Measurements from ENCODE around the gene DPF3.
"Not testable (repeated sequence)": the region's sequence is repeated elsewhere in the genome, so short reads cannot be mapped to it uniquely, and the experiment has no call there.

The DPF3 gene

GRCh38 chr14:72880164-72880563 is 13.7 kb downstream of the DPF3 start:
- peaks cover 30% of the 10 kb centered on the region for H3K4me1 ChIP-seq (ENCODE audit: control insufficient read depth, insufficient read depth, low read length)
- H3K27me3 ChIP-seq (ENCODE audit: control insufficient read depth, insufficient read depth, low read length), result no peaks in the 10 kb centered on the region
- H3K9me3 ChIP-seq (ENCODE audit: control insufficient read depth, insufficient read depth, low read depth, low read length), result no peaks in the 10 kb centered on the region
- no peaks in the 10 kb centered on the region for H3K36me3 ChIP-seq (ENCODE audit: control insufficient read depth, insufficient read depth, low read length)
- no peak overlapping the region for H3K4me3 ChIP-seq (ENCODE audit: low read depth, low read length)
- H3K27ac ChIP-seq (ENCODE audit: low read depth, low read length), result no peak overlapping the region
- H3K9ac ChIP-seq (ENCODE audit: low read length), result no peak overlapping the region

- no peaks in the 10 kb centered on the region for H3K27me3 ChIP-seq (ENCODE audit: control insufficient read depth, insufficient read depth, low read length)
- no peak overlapping the region for H3K4me3 ChIP-seq (ENCODE audit: low read depth, low read length)
- H3K36me3 ChIP-seq (ENCODE audit: control insufficient read depth, insufficient read depth, low read length), result no peaks in the 10 kb centered on the region
- no peaks in the 10 kb centered on the region for H3K9me3 ChIP-seq (ENCODE audit: control insufficient read depth, insufficient read depth, low read depth, low read length)
- peaks cover 29% of the 10 kb centered on the region for H3K4me1 ChIP-seq (ENCODE audit: control insufficient read depth, insufficient read depth, low read length)
- H3K9ac ChIP-seq (ENCODE audit: low read length), result no peak overlapping the region
- no peak overlapping the region for H3K27ac ChIP-seq (ENCODE audit: low read depth, low read length)
These were observed 14.5 kb downstream of the DPF3 start for GRCh38 chr14:72879431-72879830.

GRCh38 chr14:72878746-72879145 is 15.2 kb downstream of the DPF3 start:
- Histone ChIP-seq H3K9me3 (ENCODE audit: control insufficient read depth, insufficient read depth, low read depth, low read length) (no peaks in the 10 kb centered on the region), H3K27me3 (ENCODE audit: control insufficient read depth, insufficient read depth, low read length) (no peaks in the 10 kb centered on the region), H3K4me1 (ENCODE audit: control insufficient read depth, insufficient read depth, low read length) (peaks cover 22% of the 10 kb centered on the region), H3K36me3 (ENCODE audit: control insufficient read depth, insufficient read depth, low read length) (no peaks in the 10 kb centered on the region), H3K9ac (ENCODE audit: low read length) (no peak overlapping the region), H3K4me3 (ENCODE audit: low read depth, low read length) (no peak overlapping the region), H3K27ac (ENCODE audit: low read depth, low read length) (no peak overlapping the region)

- H3K36me3 ChIP-seq (ENCODE audit: control insufficient read depth, insufficient read depth, low read length), result no peaks in the 10 kb centered on the region
- no peaks in the 10 kb centered on the region for H3K27me3 ChIP-seq (ENCODE audit: control insufficient read depth, insufficient read depth, low read length)
- H3K9ac ChIP-seq (ENCODE audit: low read length), result no peak overlapping the region
- peaks cover 15% of the 10 kb centered on the region for H3K4me1 ChIP-seq (ENCODE audit: control insufficient read depth, insufficient read depth, low read length)
- peaks cover 4% of the 10 kb centered on the region for H3K9me3 ChIP-seq (ENCODE audit: control insufficient read depth, insufficient read depth, low read depth, low read length)
- no peak overlapping the region for H3K27ac ChIP-seq (ENCODE audit: low read depth, low read length)
- H3K4me3 ChIP-seq (ENCODE audit: low read depth, low read length), result no peak overlapping the region
These were observed 17.2 kb downstream of the DPF3 start for GRCh38 chr14:72876710-72877063.

GRCh38 chr14:72876005-72876709 is 17.7 kb downstream of the DPF3 start:
- H3K4me3 ChIP-seq (ENCODE audit: low read depth, low read length), result no peak overlapping the region
- H3K36me3 ChIP-seq (ENCODE audit: control insufficient read depth, insufficient read depth, low read length), result no peaks in the 10 kb centered on the region
- H3K4me1 ChIP-seq (ENCODE audit: control insufficient read depth, insufficient read depth, low read length), result peaks cover 15% of the 10 kb centered on the region
- peaks cover 9% of the 10 kb centered on the region for H3K9me3 ChIP-seq (ENCODE audit: control insufficient read depth, insufficient read depth, low read depth, low read length)
- no peaks in the 10 kb centered on the region for H3K27me3 ChIP-seq (ENCODE audit: control insufficient read depth, insufficient read depth, low read length)
- no peak overlapping the region for H3K9ac ChIP-seq (ENCODE audit: low read length)
- no peak overlapping the region for H3K27ac ChIP-seq (ENCODE audit: low read depth, low read length)

GRCh38 chr14:72870878-72871277 is 23.0 kb downstream of the DPF3 start:
- H3K9me3 ChIP-seq (ENCODE audit: control insufficient read depth, insufficient read depth, low read depth, low read length); H3K27me3 ChIP-seq (ENCODE audit: control insufficient read depth, insufficient read depth, low read length); H3K4me1 ChIP-seq (ENCODE audit: control insufficient read depth, insufficient read depth, low read length); H3K9ac ChIP-seq (ENCODE audit: low read length); H3K27ac ChIP-seq (ENCODE audit: low read depth, low read length); H3K36me3 ChIP-seq (ENCODE audit: control insufficient read depth, insufficient read depth, low read length); H3K4me3 ChIP-seq (ENCODE audit: low read depth, low read length): not testable (repeated sequence)

- no peak overlapping the region for H3K27ac ChIP-seq (ENCODE audit: low read depth, low read length)
- no peaks in the 10 kb centered on the region for H3K27me3 ChIP-seq (ENCODE audit: control insufficient read depth, insufficient read depth, low read length)
- H3K9me3 ChIP-seq (ENCODE audit: control insufficient read depth, insufficient read depth, low read depth, low read length), result peaks cover 10% of the 10 kb centered on the region
- no peaks in the 10 kb centered on the region for H3K36me3 ChIP-seq (ENCODE audit: control insufficient read depth, insufficient read depth, low read length)
- H3K9ac ChIP-seq (ENCODE audit: low read length), result no peak overlapping the region
- no peaks in the 10 kb centered on the region for H3K4me1 ChIP-seq (ENCODE audit: control insufficient read depth, insufficient read depth, low read length)
- no peak overlapping the region for H3K4me3 ChIP-seq (ENCODE audit: low read depth, low read length)
These were observed 24.2 kb downstream of the DPF3 start for GRCh38 chr14:72869407-72870329.

GRCh38 chr14:72868500-72868899 is 25.4 kb downstream of the DPF3 start:
- Histone ChIP-seq H3K27me3 (ENCODE audit: control insufficient read depth, insufficient read depth, low read length) (no peaks in the 10 kb centered on the region), H3K4me1 (ENCODE audit: control insufficient read depth, insufficient read depth, low read length) (no peaks in the 10 kb centered on the region), H3K36me3 (ENCODE audit: control insufficient read depth, insufficient read depth, low read length) (no peaks in the 10 kb centered on the region), H3K9ac (ENCODE audit: low read length) (no peak overlapping the region), H3K27ac (ENCODE audit: low read depth, low read length) (no peak overlapping the region), H3K4me3 (ENCODE audit: low read depth, low read length) (no peak overlapping the region), H3K9me3 (ENCODE audit: control insufficient read depth, insufficient read depth, low read depth, low read length) (peaks cover 10% of the 10 kb centered on the region)

GRCh38 chr14:72864712-72865365 is 29.1 kb downstream of the DPF3 start:
- Histone ChIP-seq H3K36me3 (ENCODE audit: control insufficient read depth, insufficient read depth, low read length) (no peaks in the 10 kb centered on the region), H3K4me3 (ENCODE audit: low read depth, low read length) (no peak overlapping the region), H3K9me3 (ENCODE audit: control insufficient read depth, insufficient read depth, low read depth, low read length) (no peaks in the 10 kb centered on the region), H3K27me3 (ENCODE audit: control insufficient read depth, insufficient read depth, low read length) (no peaks in the 10 kb centered on the region), H3K4me1 (ENCODE audit: control insufficient read depth, insufficient read depth, low read length) (no peaks in the 10 kb centered on the region), H3K27ac (ENCODE audit: low read depth, low read length) (no peak overlapping the region), H3K9ac (ENCODE audit: low read length) (no peak overlapping the region)

GRCh38 chr14:72863216-72864006 is 30.5 kb downstream of the DPF3 start:
- no peak overlapping the region for H3K9ac ChIP-seq (ENCODE audit: low read length)
- no peaks in the 10 kb centered on the region for H3K36me3 ChIP-seq (ENCODE audit: control insufficient read depth, insufficient read depth, low read length)
- no peak overlapping the region for H3K4me3 ChIP-seq (ENCODE audit: low read depth, low read length)
- H3K4me1 ChIP-seq (ENCODE audit: control insufficient read depth, insufficient read depth, low read length), result no peaks in the 10 kb centered on the region
- H3K27me3 ChIP-seq (ENCODE audit: control insufficient read depth, insufficient read depth, low read length), result no peaks in the 10 kb centered on the region
- no peaks in the 10 kb centered on the region for H3K9me3 ChIP-seq (ENCODE audit: control insufficient read depth, insufficient read depth, low read depth, low read length)
- H3K27ac ChIP-seq (ENCODE audit: low read depth, low read length), result no peak overlapping the region
